Measurements from ENCODE around the gene EMC6. TPM values are rescaled to one million over a fixed set of nuclear protein-coding genes. Genes with fewer than 3 reads are reported as not detected.
"Not testable (repeated sequence)": the region's sequence is repeated elsewhere in the genome, so short reads cannot be mapped to it uniquely, and the experiment has no call there.

The EMC6 gene
- total RNA-seq, 4 donors from 2014 or later: 8.5 to 25.3 (median 13.8) TPM

GRCh38 chr17:3697103-3697476 lies 28.5 kb downstream of the EMC6 start:
- peaks cover 0 to 24% (median 9%) of the 10 kb centered on the region in 3 donors for H3K4me1 ChIP-seq
- H3K27me3 ChIP-seq: peaks cover 64% of the 10 kb centered on the region
- H3K9me3 ChIP-seq: peaks cover 0 to 13% (median 0%) of the 10 kb centered on the region in 3 donors
- WGBS, 2 donors (ENCODE audit: low coverage in 1 of 2): 22 to 67% methylated on average over 3 of the region's 12 CpGs
- ATAC-seq: no peak
- no peak overlapping the region for H3K4me3 ChIP-seq
- no peak for TF ChIP-seq EP300 (IDR thresholded peaks at IDR 0.05)
- no peak for TF ChIP-seq CTCF (IDR thresholded peaks at IDR 0.05)
- no peak for TF ChIP-seq POLR2A (IDR thresholded peaks at IDR 0.05)
- TF ChIP-seq POLR2AphosphoS5 (IDR thresholded peaks at IDR 0.05): no peak
- no peak overlapping the region for H3K27ac ChIP-seq
- H3K36me3 ChIP-seq: no peaks in the 10 kb centered on the region

- Histone ChIP-seq H3K27me3 (peaks cover 54% of the 10 kb centered on the region), H3K36me3 (no peaks in the 10 kb centered on the region), H3K9me3 (peaks cover 0 to 13% (median 0%) of the 10 kb centered on the region in 3 donors), H3K4me3 (no peak overlapping the region), H3K4me1 (peaks cover 0 to 24% (median 9%) of the 10 kb centered on the region in 3 donors), H3K27ac (no peak overlapping the region)
- WGBS, 2 donors (ENCODE audit: low coverage in 1 of 2): no CpG with 5 or more reads among the region's 4 CpGs
- no peak for TF ChIP-seq CTCF (IDR thresholded peaks at IDR 0.05)
- no peak for ATAC-seq
These were observed 29.5 kb downstream of the EMC6 start for GRCh38 chr17:3698139-3698538.

- Histone ChIP-seq H3K4me3 (no peak overlapping the region), H3K4me1 (peaks cover 0 to 18% (median 8%) of the 10 kb centered on the region in 3 donors), H3K27ac (no peak overlapping the region), H3K36me3 (no peaks in the 10 kb centered on the region), H3K9me3 (peaks cover 0 to 13% (median 0%) of the 10 kb centered on the region in 3 donors), H3K27me3 (peaks cover 36% of the 10 kb centered on the region)
- WGBS, 2 donors (ENCODE audit: low coverage in 1 of 2): no CpG with 5 or more reads among the region's 4 CpGs
- TF ChIP-seq EP300 (IDR thresholded peaks at IDR 0.05): no peak
- no peak for TF ChIP-seq POLR2A (IDR thresholded peaks at IDR 0.05)
- no peak for TF ChIP-seq CTCF (IDR thresholded peaks at IDR 0.05)
- no peak for TF ChIP-seq POLR2AphosphoS5 (IDR thresholded peaks at IDR 0.05)
- no peak for ATAC-seq
These were observed 31.3 kb downstream of the EMC6 start for GRCh38 chr17:3699951-3700350.

- Histone ChIP-seq H3K27me3 (peaks cover 14% of the 10 kb centered on the region), H3K9me3 (peaks cover 0 to 13% (median 0%) of the 10 kb centered on the region in 3 donors)
- H3K4me3 ChIP-seq, H3K36me3 ChIP-seq, ATAC-seq, H3K27ac ChIP-seq, H3K4me1 ChIP-seq: not testable (repeated sequence)
- WGBS, 2 donors (ENCODE audit: low coverage in 1 of 2): 87 to 100% methylated on average over 1 to 5 of the region's 7 CpGs
These were observed 33.5 kb downstream of the EMC6 start for GRCh38 chr17:3702041-3702539.

- H3K9me3 ChIP-seq: no peaks in the 10 kb centered on the region
- 78% methylated on average over 10 to 20 of the region's 20 CpGs for WGBS, 2 donors (ENCODE audit: low coverage in 1 of 2)
- H3K27ac ChIP-seq: no peak overlapping the region
- H3K4me3 ChIP-seq: no peak overlapping the region
- no peaks in the 10 kb centered on the region for H3K4me1 ChIP-seq
- ATAC-seq: no peak
- no peaks in the 10 kb centered on the region for H3K27me3 ChIP-seq
- no peaks in the 10 kb centered on the region for H3K36me3 ChIP-seq
- TF ChIP-seq POLR2A (IDR thresholded peaks at IDR 0.05) (no peak), EP300 (IDR thresholded peaks at IDR 0.05) (no peak), POLR2AphosphoS5 (IDR thresholded peaks at IDR 0.05) (no peak), CTCF (IDR thresholded peaks at IDR 0.05) (no peak)
These were observed 36.5 kb downstream of the EMC6 start for GRCh38 chr17:3704931-3705717.

GRCh38 chr17:3705718-3705984 lies 37.0 kb downstream of the EMC6 start:
- H3K27me3 ChIP-seq, H3K4me3 ChIP-seq, H3K9me3 ChIP-seq, H3K27ac ChIP-seq, H3K4me1 ChIP-seq, ATAC-seq, H3K36me3 ChIP-seq: not testable (repeated sequence)
- 75 to 100% methylated on average over 1 of the region's 1 CpG for WGBS, 2 donors (ENCODE audit: low coverage in 1 of 2)

All from gastroesophageal sphincter (tissue), 4 donors.